Mammary epithelial cell (primary cell): Measurements from ENCODE around the gene GLT8D1.

Source experiments
- EZH2 ChIP-seq: IDR thresholded peaks from 2 replicates; pipeline ENCODE4 v1.6.1; 2012; ENCODE audit warnings: low read length, inconsistent platforms, borderline replicate concordance
- TF ChIP-seq, protein P1 (sequence below), 2 donors: IDR thresholded peaks in 1 of 2; conservative IDR thresholded peaks in 1 of 2; 2 replicates each; pipeline ENCODE4 v1.5.1; 2011 to 2012; ENCODE audit warnings: inconsistent platforms in 2 of 2, low read length in 2 of 2, mild to moderate bottlenecking in 2 of 2, control low read depth in 1 of 2, low read depth in 1 of 2; ENCODE audit not compliant: insufficient read depth in 1 of 2; ENCODE audit errors: extremely low read depth in 1 of 2

DNA sequence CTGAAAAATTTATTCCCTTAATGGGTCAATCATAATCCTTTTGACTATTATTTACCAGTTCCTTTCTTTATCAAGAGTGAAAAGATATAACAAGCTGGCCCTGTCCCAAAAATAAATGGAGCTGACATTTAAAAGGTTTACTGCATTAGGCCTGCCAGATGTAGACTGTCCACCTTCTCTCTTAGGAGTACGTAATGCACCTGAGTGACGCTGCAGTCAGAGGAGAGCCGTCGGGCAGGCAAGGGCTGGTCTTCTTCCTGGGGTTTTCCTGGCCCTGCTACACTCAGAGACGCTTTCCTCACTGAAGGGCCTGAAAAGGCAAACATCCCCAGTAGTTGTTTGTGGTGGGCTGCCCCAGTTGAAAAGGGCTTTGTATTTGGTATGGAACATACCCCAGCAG is 37.6 kb upstream of the GLT8D1 start:
- TF ChIP-seq, protein P1, sequence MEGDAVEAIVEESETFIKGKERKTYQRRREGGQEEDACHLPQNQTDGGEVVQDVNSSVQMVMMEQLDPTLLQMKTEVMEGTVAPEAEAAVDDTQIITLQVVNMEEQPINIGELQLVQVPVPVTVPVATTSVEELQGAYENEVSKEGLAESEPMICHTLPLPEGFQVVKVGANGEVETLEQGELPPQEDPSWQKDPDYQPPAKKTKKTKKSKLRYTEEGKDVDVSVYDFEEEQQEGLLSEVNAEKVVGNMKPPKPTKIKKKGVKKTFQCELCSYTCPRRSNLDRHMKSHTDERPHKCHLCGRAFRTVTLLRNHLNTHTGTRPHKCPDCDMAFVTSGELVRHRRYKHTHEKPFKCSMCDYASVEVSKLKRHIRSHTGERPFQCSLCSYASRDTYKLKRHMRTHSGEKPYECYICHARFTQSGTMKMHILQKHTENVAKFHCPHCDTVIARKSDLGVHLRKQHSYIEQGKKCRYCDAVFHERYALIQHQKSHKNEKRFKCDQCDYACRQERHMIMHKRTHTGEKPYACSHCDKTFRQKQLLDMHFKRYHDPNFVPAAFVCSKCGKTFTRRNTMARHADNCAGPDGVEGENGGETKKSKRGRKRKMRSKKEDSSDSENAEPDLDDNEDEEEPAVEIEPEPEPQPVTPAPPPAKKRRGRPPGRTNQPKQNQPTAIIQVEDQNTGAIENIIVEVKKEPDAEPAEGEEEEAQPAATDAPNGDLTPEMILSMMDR (conservative IDR thresholded peaks at IDR 0.05 in 1 of 2, IDR thresholded peaks at IDR 0.05 in 1 of 2; ENCODE audit: extremely low read depth in 1 of 2, insufficient read depth in 1 of 2, low read depth in 1 of 2, low read length in 2 of 2) = no peak
- TF ChIP-seq EZH2 = no peak
